Measurements from ENCODE around the gene RAB33A. TPM values are rescaled to one million over a fixed set of nuclear protein-coding genes. Genes with fewer than 3 reads are reported as not detected.

Gene RAB33A
- total RNA-seq (2014; rRNA removed; shearing (Covaris generic)): not detected in 2 replicates

DNA sequence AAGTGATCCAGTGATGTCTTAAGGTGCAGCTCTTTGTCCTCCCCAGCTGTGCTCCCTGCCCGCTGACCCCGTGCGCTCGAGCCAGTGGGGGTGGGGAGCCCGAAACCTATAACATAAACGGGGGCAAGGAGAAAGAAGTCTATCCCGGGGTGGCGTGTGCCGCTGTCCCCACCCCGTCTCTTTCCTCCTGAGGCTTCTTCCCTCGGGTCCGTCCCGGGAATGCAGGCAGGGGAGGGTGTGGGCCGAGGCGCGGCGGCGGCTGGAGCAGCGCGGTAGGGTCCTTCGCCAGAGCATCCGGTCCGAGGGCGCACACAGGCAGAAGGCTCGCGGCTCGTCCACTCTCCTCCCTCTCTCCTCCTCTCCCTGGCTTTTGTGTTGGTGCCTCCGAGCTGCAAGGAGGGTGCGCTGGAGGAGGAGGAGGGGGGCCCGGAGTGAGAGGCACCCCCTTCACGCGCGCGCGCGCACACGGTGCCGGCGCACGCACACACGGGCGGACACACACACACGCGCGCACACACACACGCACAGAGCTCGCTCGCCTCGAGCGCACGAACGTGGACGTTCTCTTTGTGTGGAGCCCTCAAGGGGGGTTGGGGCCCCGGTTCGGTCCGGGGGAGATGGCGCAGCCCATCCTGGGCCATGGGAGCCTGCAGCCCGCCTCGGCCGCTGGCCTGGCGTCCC lies at the start of gene RAB33A:
Gene RAB33A, plus strand, starts transcription at position 517 of the 681 bp plus-strand sequence. Its CDS starts 101 bp downstream, at position 618.
- DNase-seq (ENCODE audit: low spot score): no peak

- no peak for DNase-seq (ENCODE audit: low spot score)
These were observed 47.2 kb upstream of the RAB33A start for GRCh38 chrX:130124577-130124976.

GRCh38 chrX:130125091-130125874 lies 46.5 kb upstream of the RAB33A start:
- peak; percentile 38 for DNase-seq (ENCODE audit: low spot score)

DNA sequence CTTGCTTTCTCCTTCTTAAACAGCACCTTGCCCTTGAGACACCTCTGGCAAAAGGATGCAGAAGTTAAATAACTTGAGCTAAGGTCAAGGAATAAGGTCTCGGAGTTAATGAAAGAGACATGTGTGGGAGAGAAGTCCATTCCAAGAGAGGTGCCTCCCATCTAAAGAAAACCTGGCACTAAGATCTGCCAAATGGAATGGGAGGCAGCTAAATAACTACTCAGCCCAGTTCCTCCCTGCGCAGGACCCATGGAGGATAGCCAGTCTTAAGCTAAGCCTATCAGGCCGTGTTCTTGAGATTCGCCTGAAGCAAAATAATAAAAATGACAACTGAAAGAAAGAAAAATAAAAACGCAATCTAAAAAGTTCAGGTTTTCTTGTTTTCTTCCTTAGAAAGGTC lies 40.8 kb upstream of the RAB33A start:
- DNase-seq (ENCODE audit: low spot score): no peak

DNA sequence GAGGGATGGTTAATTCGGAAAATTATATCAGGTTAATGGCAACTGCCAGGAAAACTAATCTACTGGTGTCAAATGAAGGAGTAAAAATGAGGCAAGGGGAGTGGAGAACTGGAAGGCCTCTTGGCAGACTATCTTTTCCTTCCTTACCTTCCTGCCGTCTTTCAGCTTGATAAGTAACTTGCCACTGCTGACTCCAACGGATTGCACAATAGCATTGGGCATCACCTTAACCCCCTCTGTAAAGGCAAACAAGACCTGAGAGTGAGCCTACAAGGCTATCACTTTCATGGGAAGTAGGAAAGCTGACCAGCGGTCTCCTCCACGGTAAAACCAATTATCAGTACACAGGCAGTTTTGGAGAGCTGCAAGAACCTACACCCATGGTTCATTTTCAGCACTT lies 35.3 kb upstream of the RAB33A start:
- DNase-seq (ENCODE audit: low spot score): no peak

GRCh38 chrX:130136961-130137360 lies 34.8 kb upstream of the RAB33A start:
- DNase-seq (ENCODE audit: low spot score): no peak

DNA sequence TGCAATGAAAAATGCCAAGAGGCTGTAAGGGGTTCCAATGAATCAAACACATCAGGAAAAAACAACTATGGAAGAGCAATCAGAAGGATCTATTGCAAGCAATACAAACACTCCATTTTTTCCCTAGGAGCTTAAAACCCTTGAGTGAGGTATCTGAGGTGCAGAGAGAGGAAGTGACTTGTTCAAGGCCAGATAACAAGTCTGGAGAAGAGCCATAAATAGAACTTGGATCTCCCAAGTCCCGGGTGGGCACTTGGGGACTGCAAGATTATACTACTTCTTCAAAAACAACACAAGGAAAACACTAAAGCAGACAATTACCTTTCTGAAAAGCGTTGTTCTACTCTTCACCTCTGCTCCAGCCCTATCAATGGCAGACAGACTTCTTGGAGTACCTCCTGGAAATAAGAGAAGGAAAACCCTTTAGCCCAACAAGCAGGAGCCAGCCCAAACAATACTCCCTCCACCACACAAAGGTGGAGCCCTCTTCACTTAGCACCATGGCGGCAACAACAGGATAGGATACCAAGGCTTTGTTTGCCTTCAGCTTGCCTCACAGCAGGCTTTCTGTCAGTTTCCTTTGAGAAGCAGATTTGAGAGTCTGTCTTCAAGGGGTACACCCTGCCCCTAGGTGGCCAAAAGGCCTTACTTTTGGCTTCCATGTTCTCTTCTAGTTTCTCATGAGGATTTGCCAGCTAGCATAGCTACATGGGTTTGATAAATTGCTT lies 32.1 kb upstream of the RAB33A start:
- no peak for DNase-seq (ENCODE audit: low spot score)

GRCh38 chrX:130144509-130144908 lies 27.3 kb upstream of the RAB33A start:
- no peak for DNase-seq (ENCODE audit: low spot score)

DNA sequence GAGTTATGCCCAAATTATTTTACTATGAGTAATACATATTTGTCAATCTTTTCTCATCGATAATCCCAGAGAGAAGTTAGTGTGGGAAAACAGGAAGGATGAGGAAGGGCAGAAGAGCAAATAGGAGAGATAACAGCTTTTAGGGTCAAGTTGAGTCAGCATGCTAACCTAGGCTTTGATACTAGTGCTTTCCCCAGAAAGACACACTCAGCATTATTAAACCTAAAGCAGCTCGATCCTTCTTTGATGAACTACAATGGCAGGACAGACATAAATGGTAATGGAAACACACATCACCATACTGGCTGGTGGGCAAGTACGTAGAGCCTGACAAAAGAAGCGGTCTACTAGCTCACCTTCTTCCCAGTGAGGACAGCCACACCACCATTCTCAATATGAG lies 26.6 kb upstream of the RAB33A start:
- DNase-seq (ENCODE audit: low spot score): no peak

- no peak for DNase-seq (ENCODE audit: low spot score)
These were observed 24.1 kb upstream of the RAB33A start for GRCh38 chrX:130147631-130148030.

- DNase-seq (ENCODE audit: low spot score): no peak
These were observed 16.2 kb upstream of the RAB33A start for GRCh38 chrX:130155564-130155963.

DNA sequence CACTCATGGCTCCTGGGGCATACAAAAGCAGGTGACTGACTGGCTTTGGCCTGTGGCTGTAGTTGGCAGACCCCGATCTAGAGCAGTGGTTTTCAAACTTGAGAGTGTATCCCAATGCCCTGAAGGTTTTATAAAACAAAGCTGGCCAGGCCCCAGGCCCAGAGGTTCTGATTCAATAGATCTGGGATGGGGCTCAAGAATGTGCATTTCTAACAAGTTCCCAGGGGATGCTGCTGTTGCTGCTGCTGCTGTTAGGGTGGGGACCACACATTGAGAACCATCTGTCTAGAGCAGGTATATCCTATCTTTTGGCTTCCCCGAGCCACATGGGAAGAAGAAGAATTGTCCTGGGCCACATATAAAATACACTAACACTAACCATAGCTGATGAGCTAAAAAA lies 13.5 kb upstream of the RAB33A start:
- no peak for DNase-seq (ENCODE audit: low spot score)

- DNase-seq (ENCODE audit: low spot score): no peak
These were observed 12.0 kb upstream of the RAB33A start for GRCh38 chrX:130159776-130160175.

DNA sequence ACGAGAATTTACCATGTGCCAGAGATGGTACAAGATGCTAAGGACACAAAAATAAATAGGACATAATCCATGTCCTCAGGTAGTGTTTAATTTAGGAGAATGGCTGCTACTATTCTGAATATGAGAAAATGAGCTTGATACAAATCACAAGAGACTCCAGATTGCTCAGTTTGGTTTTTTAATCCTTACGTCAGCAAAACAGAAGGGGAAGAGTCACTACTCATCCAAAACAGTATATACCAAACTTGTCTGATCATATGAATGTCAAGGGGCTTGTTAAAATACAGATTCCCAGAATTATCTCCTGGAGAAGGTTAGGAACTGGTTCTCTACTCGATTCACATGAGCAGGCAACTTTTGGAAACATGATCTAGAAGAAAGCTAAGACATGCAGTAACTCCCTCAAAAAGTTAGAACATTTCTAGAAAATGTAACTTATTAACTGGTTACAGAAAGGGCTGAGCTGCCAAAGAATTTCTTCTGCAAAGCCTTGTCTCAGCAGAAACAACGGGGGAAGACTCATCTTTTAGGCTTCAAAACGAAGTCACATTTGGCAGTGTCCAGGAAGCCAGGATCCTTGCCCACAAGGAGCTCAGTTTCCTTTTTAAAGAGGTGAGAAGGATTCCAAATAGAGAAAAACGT lies 9.5 kb upstream of the RAB33A start:
- DNase-seq (ENCODE audit: low spot score): no peak

DNA sequence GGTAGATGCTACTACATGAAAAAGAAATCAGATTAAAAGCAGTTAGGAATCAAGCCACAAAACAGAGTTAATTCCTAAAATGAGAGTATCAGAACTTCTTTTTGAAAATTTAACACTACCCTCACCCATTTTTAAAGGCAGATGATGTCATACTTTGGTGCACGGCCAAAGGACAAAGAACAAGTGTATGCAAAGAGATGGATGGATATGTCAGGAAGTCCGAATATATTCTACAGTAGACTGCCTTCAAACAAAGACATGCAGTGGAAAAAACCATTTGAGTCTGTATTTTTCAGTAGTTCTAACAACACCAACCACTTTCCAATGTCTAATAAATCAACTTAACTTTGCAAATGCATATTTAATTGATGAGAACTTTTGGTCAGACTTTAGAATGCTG lies 8.4 kb upstream of the RAB33A start:
- no peak for DNase-seq (ENCODE audit: low spot score)

DNA sequence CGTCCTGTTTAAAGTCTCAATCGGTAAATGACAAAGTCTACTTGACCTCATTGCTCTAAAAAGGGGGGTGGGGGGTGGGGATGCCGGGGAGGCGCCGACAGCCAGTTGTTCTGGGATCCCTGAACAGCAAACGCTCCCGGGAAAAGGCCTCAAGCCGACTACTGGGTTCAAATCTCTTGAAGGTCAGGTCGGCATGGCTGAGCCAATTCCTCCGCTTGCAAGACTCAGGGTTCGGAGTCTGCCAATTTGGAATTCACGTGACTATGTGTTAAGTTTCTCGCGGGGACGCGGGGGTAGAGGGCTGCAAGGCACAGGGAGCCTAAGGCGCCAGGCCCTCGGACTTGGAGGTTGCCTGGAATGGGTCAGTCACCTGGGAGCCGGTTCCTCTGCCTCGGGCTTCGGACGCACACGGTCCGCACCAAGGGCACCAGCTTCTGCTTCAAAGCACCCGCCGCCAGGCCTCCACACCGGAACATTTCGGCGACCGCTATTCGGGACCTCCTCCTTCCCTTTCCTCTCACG lies 6.5 kb upstream of the RAB33A start:
- DNase-seq (ENCODE audit: low spot score): peak; percentile 21

- DNase-seq (ENCODE audit: low spot score): peak; percentile 93
These were observed 5.9 kb upstream of the RAB33A start, which contains the start of gene AIFM1 for GRCh38 chrX:130165703-130166502. TSS of gene AIFM1 (minus strand) at chrX:130165841. CDS start at chrX:130165656, 185 bp downstream.

DNA sequence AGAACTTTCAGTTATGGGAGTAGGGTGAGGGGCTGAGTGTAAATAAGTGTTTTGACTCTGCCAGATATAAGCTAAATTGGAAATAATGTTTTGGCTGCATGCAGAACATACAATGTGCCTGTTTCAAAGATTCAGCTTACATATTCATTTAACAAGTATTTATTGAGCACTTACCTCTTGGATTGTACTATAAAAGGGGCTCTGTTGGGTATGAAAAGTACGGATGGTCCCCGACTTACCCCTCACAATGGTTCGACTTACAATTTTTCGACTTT lies 5.3 kb upstream of the RAB33A start:
- DNase-seq (ENCODE audit: low spot score): no peak

- DNase-seq (ENCODE audit: low spot score): no peak
These were observed 4.7 kb upstream of the RAB33A start for GRCh38 chrX:130167040-130167439.

DNA sequence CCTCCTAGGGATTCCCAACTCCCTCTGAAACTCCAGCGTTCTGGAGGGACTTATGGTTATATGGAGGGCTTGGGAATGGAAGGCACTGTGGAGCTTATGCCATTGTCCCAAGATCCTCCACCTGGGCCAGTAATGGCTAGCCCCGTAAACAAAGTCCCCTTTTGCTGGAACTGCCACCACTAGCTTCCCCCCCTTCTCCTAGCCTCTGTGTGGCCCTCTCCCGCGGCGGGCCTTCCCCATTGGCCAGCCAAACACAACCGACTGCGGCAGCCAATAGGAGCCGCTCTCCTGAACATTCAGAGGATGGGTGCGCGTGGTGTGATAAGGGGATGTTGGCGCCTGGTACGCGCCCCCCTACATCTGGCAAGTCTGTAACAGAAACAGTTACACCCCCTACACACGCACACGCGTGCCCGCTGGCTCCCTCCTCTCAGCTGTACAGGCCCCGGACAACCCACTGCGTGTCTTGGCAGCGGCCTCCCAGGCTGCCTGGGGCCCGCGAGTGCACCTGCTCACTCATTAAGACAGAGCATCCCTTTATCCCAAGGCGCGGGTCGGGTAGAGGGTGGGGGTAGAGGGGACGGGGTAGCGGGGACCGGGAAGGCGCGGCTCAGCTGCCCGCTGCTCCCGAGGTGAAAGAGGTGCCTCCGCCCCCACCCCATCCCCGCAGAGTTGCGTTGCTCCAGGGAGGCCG lies 863 bp upstream of the RAB33A start:
- DNase-seq (ENCODE audit: low spot score): no peak
